AG10803 (cell line): ENCODE data around the gene LILRB2.
"Not testable (repeated sequence)": the region's sequence is repeated elsewhere in the genome, so short reads cannot be mapped to it uniquely, and the experiment has no call there.

Experiments
- DNase-seq: peaks from one replicate; pipeline ENCODE4 v3.0.0; 2010; ENCODE audit warnings: low read depth
- H3K4me3 ChIP-seq: 2 replicates; pipeline ENCODE4 v1.5.1; 2011; ENCODE audit warnings: mild to moderate bottlenecking, low read length, control low read depth
- CTCF ChIP-seq: conservative IDR thresholded peaks from 2 replicates; pipeline ENCODE4 v1.5.1; 2011; ENCODE audit warnings: mild to moderate bottlenecking, low read length, control low read depth, inconsistent platforms

Gene LILRB2

GRCh38 chr19:54305141-54305540 lies 24.2 kb upstream of the LILRB2 start:
- DNase-seq, result no peak
- TF ChIP-seq CTCF, result no peak

GRCh38 chr19:54302257-54302656 lies 21.3 kb upstream of the LILRB2 start:
- no peak for TF ChIP-seq CTCF
- H3K4me3 ChIP-seq, result no peak overlapping the region
- no peak for DNase-seq

More at GRCh38 chr19:54305141-54305540, 24.2 kb upstream of the LILRB2 start:
- H3K4me3 ChIP-seq, result no peak overlapping the region

GRCh38 chr19:54299515-54299914 lies 18.6 kb upstream of the LILRB2 start:
- no peak for DNase-seq
- H3K4me3 ChIP-seq, result no peak overlapping the region
- no peak for TF ChIP-seq CTCF

GRCh38 chr19:54299126-54299498 lies 18.2 kb upstream of the LILRB2 start:
- DNase-seq, result no peak
- no peak for TF ChIP-seq CTCF
- no peak overlapping the region for H3K4me3 ChIP-seq

- H3K4me3 ChIP-seq, result no peak overlapping the region
- DNase-seq, result no peak
- no peak for TF ChIP-seq CTCF
These were observed 17.6 kb upstream of the LILRB2 start for GRCh38 chr19:54298357-54299125.

GRCh38 chr19:54297759-54298305 lies 16.9 kb upstream of the LILRB2 start:
- no peak overlapping the region for H3K4me3 ChIP-seq
- DNase-seq, result no peak
- TF ChIP-seq CTCF, result no peak

GRCh38 chr19:54294539-54294938 lies 13.6 kb upstream of the LILRB2 start:
- no peak for DNase-seq
- no peak for TF ChIP-seq CTCF
- H3K4me3 ChIP-seq, result no peak overlapping the region

GRCh38 chr19:54289160-54289559 lies 8.2 kb upstream of the LILRB2 start:
- H3K4me3 ChIP-seq, DNase-seq: not testable (repeated sequence)
